IMR-90 (cell line): ENCODE results near the gene DCAF10.

Experiments used
- CEBPB ChIP-seq: IDR thresholded peaks from 2 replicates; pipeline ENCODE4 v1.6.1; 2012; ENCODE audit warnings: low read depth, low read length, improper control_type of control experiment
- CTCF ChIP-seq: conservative IDR thresholded peaks from 2 replicates; pipeline ENCODE4 v1.5.1; 2012; ENCODE audit warnings: mild to moderate bottlenecking, low read depth, low read length, improper control_type of control experiment
- MAZ ChIP-seq: IDR thresholded peaks from 2 replicates; pipeline ENCODE4 v1.6.1; 2012; ENCODE audit warnings: low read depth, mild to moderate bottlenecking, low read length, improper control_type of control experiment, moderate library complexity, borderline replicate concordance
- NFE2L2 ChIP-seq: fragments of 150-350 bp; IDR thresholded peaks from 2 replicates; pipeline ENCODE4 v1.6.1; 2016; ENCODE audit warnings: low read depth, mild to moderate bottlenecking, low read length
- POLR2A ChIP-seq: IDR thresholded peaks from 2 replicates; pipeline ENCODE4 v1.6.1; 2012; ENCODE audit warnings: mild to moderate bottlenecking, low read depth, low read length
- RAD21 ChIP-seq: IDR thresholded peaks from 2 replicates; pipeline ENCODE4 v1.6.1; 2012; ENCODE audit warnings: low read length, improper control_type of control experiment
- RCOR1 ChIP-seq: IDR thresholded peaks from 2 replicates; pipeline ENCODE4 v1.6.1; 2012; ENCODE audit warnings: mild to moderate bottlenecking, low read length, improper control_type of control experiment; ENCODE audit not compliant: insufficient replicate concordance
- SMC3 ChIP-seq: fragments of 150-350 bp; IDR thresholded peaks from 2 replicates; pipeline ENCODE4 v1.6.1; 2016; ENCODE audit warnings: low read depth, mild to moderate bottlenecking, antibody characterized with exemption, low read length, moderate library complexity
- TF ChIP-seq, protein P1 (sequence below): fragments of 150-350 bp; IDR thresholded peaks from 2 replicates; pipeline ENCODE4 v1.6.1; 2017; ENCODE audit warnings: mild to moderate bottlenecking, antibody characterized with exemption, low read length, low read depth

GRCh38 chr9:37820142-37820541 is 19.5 kb downstream of the DCAF10 start:
- TF ChIP-seq SMC3 = no peak
- no peak for TF ChIP-seq RAD21
- no peak for TF ChIP-seq POLR2A
- TF ChIP-seq CTCF = no peak
- TF ChIP-seq, protein P1, sequence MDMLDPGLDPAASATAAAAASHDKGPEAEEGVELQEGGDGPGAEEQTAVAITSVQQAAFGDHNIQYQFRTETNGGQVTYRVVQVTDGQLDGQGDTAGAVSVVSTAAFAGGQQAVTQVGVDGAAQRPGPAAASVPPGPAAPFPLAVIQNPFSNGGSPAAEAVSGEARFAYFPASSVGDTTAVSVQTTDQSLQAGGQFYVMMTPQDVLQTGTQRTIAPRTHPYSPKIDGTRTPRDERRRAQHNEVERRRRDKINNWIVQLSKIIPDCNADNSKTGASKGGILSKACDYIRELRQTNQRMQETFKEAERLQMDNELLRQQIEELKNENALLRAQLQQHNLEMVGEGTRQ = no peak
- TF ChIP-seq MAZ = no peak
- no peak for TF ChIP-seq CEBPB
- no peak for TF ChIP-seq RCOR1
- no peak for TF ChIP-seq NFE2L2
